ENCODE measurements around the gene IL22RA1.
A peak's percentile ranks its signal among the peaks of the same experiment; 100 is the strongest.

Gene IL22RA1

DNA sequence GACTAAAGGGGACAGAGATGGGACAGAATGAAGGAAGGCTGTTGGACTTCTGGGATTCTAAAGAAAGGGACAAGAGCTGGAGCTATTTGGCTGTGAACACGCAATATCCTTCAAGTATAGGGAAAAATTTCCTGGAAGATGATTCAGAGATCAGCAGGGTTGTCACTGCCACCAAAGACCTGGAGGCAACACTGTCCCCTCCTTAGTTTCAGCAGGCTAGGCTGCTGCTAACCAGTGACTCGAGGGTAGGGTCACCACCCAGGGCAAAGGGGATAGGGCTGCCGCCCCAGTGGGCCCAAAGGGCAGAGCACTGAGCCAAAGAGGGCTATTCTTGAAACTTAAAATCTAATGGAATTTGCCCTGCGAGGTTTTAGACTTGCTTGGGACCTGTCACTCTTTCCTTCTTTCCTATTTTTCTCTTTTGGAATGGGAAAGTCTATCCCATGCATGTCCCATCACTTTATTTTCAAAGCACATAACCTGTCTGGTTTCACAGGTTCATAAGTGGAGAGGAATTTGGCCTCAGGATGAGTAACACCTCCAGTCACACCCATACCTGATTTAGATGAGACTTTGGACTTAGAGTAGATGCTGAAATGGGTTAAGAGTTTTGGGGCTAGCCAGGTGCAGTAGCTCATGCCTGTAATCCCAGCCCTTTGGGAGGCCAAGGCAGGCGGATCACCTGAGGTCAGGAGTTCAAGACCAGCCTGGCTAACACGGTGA, 32.3 kb upstream of the IL22RA1 start:
- Mint-ChIP-seq H3K4me3 (no peak overlapping the region), H3K9me3 (ENCODE audit: low read depth) (no peaks in the 10 kb centered on the region), H3K27me3 (no peaks in the 10 kb centered on the region), H3K36me3 (peaks cover 15% of the 10 kb centered on the region), H3K4me1 (ENCODE audit: low read depth) (no peaks in the 10 kb centered on the region), H3K27ac (no peak overlapping the region)

- H3K9me3 Mint-ChIP-seq (ENCODE audit: low read depth): no peaks in the 10 kb centered on the region
- H3K4me3 Mint-ChIP-seq: no peak overlapping the region
- peaks cover 15% of the 10 kb centered on the region for H3K36me3 Mint-ChIP-seq
- no peaks in the 10 kb centered on the region for H3K27me3 Mint-ChIP-seq
- H3K4me1 Mint-ChIP-seq (ENCODE audit: low read depth): no peaks in the 10 kb centered on the region
- no peak overlapping the region for H3K27ac Mint-ChIP-seq
These were observed 31.0 kb upstream of the IL22RA1 start for GRCh38 chr1:24173638-24174575.

GRCh38 chr1:24172598-24172997, 29.7 kb upstream of the IL22RA1 start:
- Mint-ChIP-seq H3K27ac (no peak overlapping the region), H3K36me3 (peaks cover 19% of the 10 kb centered on the region), H3K27me3 (no peaks in the 10 kb centered on the region), H3K4me3 (no peak overlapping the region), H3K9me3 (ENCODE audit: low read depth) (no peaks in the 10 kb centered on the region), H3K4me1 (ENCODE audit: low read depth) (no peaks in the 10 kb centered on the region)

- no peaks in the 10 kb centered on the region for H3K4me1 Mint-ChIP-seq (ENCODE audit: low read depth)
- no peaks in the 10 kb centered on the region for H3K9me3 Mint-ChIP-seq (ENCODE audit: low read depth)
- H3K4me3 Mint-ChIP-seq: no peak overlapping the region
- H3K27ac Mint-ChIP-seq: no peak overlapping the region
- H3K27me3 Mint-ChIP-seq: no peaks in the 10 kb centered on the region
- peaks cover 15% of the 10 kb centered on the region for H3K36me3 Mint-ChIP-seq
These were observed 26.3 kb upstream of the IL22RA1 start for GRCh38 chr1:24169286-24169685.

GRCh38 chr1:24168245-24168644, 25.3 kb upstream of the IL22RA1 start:
- no peaks in the 10 kb centered on the region for H3K9me3 Mint-ChIP-seq (ENCODE audit: low read depth)
- no peaks in the 10 kb centered on the region for H3K27me3 Mint-ChIP-seq
- peaks cover 12% of the 10 kb centered on the region for H3K36me3 Mint-ChIP-seq
- no peak overlapping the region for H3K4me3 Mint-ChIP-seq
- H3K4me1 Mint-ChIP-seq (ENCODE audit: low read depth): no peaks in the 10 kb centered on the region
- H3K27ac Mint-ChIP-seq: no peak overlapping the region

DNA sequence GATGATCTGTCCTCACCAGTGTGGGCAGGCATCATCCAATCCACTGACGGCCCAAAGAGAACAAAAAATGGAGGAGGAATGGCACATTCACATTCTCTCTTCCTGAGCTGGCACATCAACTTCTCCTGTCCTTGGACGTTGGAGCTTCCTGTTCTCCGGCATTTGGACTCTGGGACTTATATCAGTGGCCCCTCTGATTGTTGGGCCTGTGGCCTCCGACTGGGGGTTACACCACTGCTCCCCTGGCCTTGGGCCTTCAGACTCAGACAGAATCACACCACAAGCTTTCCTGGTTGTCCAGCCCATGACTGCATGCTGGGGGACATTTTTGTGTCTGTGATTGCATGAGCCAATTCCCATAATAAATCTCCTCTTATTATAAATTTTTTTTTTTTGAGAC, 24.1 kb upstream of the IL22RA1 start:
- Mint-ChIP-seq H3K4me3 (no peak overlapping the region), H3K27me3 (no peaks in the 10 kb centered on the region), H3K4me1 (ENCODE audit: low read depth) (peaks cover 2% of the 10 kb centered on the region), H3K36me3 (peaks cover 12% of the 10 kb centered on the region), H3K9me3 (ENCODE audit: low read depth) (no peaks in the 10 kb centered on the region), H3K27ac (no peak overlapping the region)

GRCh38 chr1:24165500-24165899, 22.6 kb upstream of the IL22RA1 start:
- Mint-ChIP-seq H3K4me1 (ENCODE audit: low read depth) (peaks cover 2% of the 10 kb centered on the region), H3K4me3 (no peak overlapping the region), H3K27ac (no peak overlapping the region), H3K36me3 (peaks cover 12% of the 10 kb centered on the region), H3K9me3 (ENCODE audit: low read depth) (no peaks in the 10 kb centered on the region), H3K27me3 (no peaks in the 10 kb centered on the region)

DNA sequence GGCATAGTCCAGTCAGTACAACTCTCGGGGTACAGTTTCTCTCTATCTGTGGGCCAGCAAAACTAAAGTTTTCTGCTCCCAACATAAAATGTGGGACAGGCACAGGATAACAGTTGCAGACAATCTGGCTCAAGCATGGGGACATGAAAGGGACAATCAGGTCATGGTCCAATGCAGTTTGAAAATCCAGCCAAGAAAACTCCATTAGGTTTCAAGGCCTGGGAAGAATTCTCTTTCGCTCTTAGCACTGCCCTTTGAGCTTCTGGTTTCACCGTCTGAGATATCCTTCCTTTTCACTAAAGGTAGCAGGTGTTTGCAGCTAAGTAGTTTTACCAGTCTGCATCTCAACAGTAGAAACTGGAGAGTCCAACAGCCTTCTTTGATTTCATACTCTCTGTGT, 21.1 kb upstream of the IL22RA1 start:
- H3K36me3 Mint-ChIP-seq: peaks cover 15% of the 10 kb centered on the region
- H3K27ac Mint-ChIP-seq: no peak overlapping the region
- H3K27me3 Mint-ChIP-seq: no peaks in the 10 kb centered on the region
- no peak overlapping the region for H3K4me3 Mint-ChIP-seq
- peaks cover 2% of the 10 kb centered on the region for H3K4me1 Mint-ChIP-seq (ENCODE audit: low read depth)
- H3K9me3 Mint-ChIP-seq (ENCODE audit: low read depth): no peaks in the 10 kb centered on the region

- Mint-ChIP-seq H3K4me3 (no peak overlapping the region), H3K4me1 (ENCODE audit: low read depth) (peaks cover 2% of the 10 kb centered on the region), H3K36me3 (peaks cover 12% of the 10 kb centered on the region), H3K27ac (peak overlapping the region; percentile 58), H3K27me3 (no peaks in the 10 kb centered on the region), H3K9me3 (ENCODE audit: low read depth) (no peaks in the 10 kb centered on the region)
These were observed 19.3 kb upstream of the IL22RA1 start for GRCh38 chr1:24162201-24162600.

DNA sequence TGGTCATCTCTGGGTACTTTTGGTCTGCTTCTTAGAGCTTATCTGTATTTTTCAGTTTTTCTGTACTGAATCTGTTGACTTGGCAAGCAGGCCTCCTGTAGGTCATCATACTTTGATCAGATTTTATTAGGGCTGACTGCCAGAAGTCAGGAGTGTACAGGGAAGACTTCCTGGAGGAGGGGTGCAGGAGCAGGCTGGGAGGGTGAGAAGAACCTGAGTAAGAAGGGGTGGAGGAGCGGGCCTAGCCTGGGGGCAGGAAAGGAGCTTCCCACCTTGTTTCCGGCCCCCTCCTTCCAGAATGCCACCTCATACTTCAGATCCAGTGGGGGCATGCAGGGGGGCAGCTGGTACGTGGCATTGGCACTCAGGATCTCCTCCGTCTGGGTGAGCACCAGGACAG, 18.3 kb upstream of the IL22RA1 start:
- Mint-ChIP-seq H3K36me3 (peaks cover 10% of the 10 kb centered on the region), H3K4me3 (no peak overlapping the region), H3K9me3 (ENCODE audit: low read depth) (no peaks in the 10 kb centered on the region), H3K27ac (no peak overlapping the region), H3K4me1 (ENCODE audit: low read depth) (peaks cover 2% of the 10 kb centered on the region), H3K27me3 (no peaks in the 10 kb centered on the region)

- Mint-ChIP-seq H3K36me3 (peaks cover 5% of the 10 kb centered on the region), H3K4me1 (ENCODE audit: low read depth) (peaks cover 2% of the 10 kb centered on the region), H3K4me3 (no peak overlapping the region), H3K27ac (no peak overlapping the region), H3K27me3 (no peaks in the 10 kb centered on the region), H3K9me3 (ENCODE audit: low read depth) (no peaks in the 10 kb centered on the region)
These were observed 16.4 kb upstream of the IL22RA1 start for GRCh38 chr1:24159366-24159765.

DNA sequence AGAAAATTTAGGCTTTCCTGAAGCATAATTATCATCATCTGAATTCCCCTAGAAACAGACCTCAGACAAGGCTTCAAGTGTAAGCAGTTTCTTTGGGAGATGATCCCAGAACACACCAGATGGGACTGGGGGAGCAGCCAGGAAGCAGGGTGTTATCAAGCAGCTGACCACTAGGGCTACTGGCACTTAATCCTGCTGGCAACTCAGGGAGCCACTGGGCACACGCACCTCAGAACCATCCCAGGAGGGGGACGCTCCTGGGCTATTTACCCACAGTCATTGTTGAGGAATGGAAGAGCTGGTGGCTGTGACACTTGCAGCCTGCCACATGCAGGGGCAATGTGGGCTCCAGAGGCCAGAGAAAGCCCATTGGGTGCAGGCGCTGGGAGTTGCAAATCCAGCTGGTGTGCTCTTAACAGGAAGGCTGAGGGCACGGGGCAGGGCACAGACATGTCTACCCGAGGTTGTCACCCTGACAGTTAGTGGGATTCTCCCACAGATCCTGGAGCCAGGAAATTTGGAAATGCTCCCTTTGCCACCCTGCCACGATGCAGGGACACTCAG, 15.1 kb upstream of the IL22RA1 start:
- peaks cover 5% of the 10 kb centered on the region for H3K36me3 Mint-ChIP-seq
- no peak overlapping the region for H3K27ac Mint-ChIP-seq
- peaks cover 2% of the 10 kb centered on the region for H3K4me1 Mint-ChIP-seq (ENCODE audit: low read depth)
- no peak overlapping the region for H3K4me3 Mint-ChIP-seq
- H3K27me3 Mint-ChIP-seq: no peaks in the 10 kb centered on the region
- no peaks in the 10 kb centered on the region for H3K9me3 Mint-ChIP-seq (ENCODE audit: low read depth)

GRCh38 chr1:24156542-24157260, 13.8 kb upstream of the IL22RA1 start:
- peaks cover 5% of the 10 kb centered on the region for H3K36me3 Mint-ChIP-seq
- no peak overlapping the region for H3K27ac Mint-ChIP-seq
- no peaks in the 10 kb centered on the region for H3K27me3 Mint-ChIP-seq
- no peaks in the 10 kb centered on the region for H3K9me3 Mint-ChIP-seq (ENCODE audit: low read depth)
- H3K4me1 Mint-ChIP-seq (ENCODE audit: low read depth): no peaks in the 10 kb centered on the region
- no peak overlapping the region for H3K4me3 Mint-ChIP-seq

DNA sequence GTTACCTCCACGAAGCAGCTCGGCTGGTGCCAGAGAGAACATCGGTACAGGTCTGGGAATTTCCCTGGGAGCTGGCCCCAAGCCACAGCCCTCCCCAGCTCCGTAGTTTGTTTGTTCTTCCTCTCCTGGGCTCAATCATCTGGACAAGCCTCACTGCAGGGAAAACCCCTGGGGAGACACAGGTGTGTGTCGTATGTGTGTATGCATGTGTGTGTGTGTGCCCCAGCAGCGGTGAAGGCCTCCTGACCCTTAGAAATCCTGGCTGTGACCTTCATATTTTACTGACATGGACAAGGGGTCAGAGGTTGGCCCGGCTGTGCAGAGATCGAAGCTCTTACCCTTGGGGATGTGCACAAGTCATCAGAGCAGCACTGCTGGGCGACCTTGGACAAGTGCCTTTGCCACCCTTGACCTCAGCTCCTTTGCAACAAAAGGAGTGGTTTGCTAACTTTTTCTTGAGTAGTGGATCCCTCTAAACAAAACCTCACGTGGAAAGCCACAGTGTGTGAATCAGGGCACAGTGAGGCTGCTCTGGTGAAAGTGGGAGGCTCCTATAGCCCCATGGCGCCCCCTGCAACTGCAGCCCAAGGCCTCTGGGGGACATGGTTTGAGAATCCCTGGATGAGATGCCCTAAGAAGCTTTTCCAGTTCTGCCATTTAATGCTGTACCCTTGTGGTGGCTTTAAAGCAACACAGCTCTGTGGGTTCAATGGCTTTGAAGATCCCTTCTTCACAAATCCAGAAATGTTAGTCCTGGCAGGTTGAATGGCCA, 12.3 kb upstream of the IL22RA1 start:
- peaks cover 5% of the 10 kb centered on the region for H3K36me3 Mint-ChIP-seq
- peaks cover 9% of the 10 kb centered on the region for H3K27me3 Mint-ChIP-seq
- no peak overlapping the region for H3K27ac Mint-ChIP-seq
- peaks cover 11% of the 10 kb centered on the region for H3K4me1 Mint-ChIP-seq (ENCODE audit: low read depth)
- H3K9me3 Mint-ChIP-seq (ENCODE audit: low read depth): no peaks in the 10 kb centered on the region
- H3K4me3 Mint-ChIP-seq: no peak overlapping the region

Measured in activated naive CD8-positive, alpha-beta T cell (primary cell).